GM12878 (cell line): ENCODE results near the gene RASSF8. TPM values are rescaled to one million over a fixed set of nuclear protein-coding genes. Genes with fewer than 3 reads are reported as not detected.

Source experiments
- ATAC-seq: fragments of 200-7000 bp; cut with Tn5 transposase; 3 replicates; pipeline ENCODE4 v1.9.1; 2020; ENCODE audit warnings: mild to moderate bottlenecking, moderate library complexity
- BruUV-seq: library from RNA; stranded (reverse); fragments of 400-500 nt; replicated peaks from 2 replicates; lab custom pipeline; 2021; lab: Mats Ljungman, UMichigan
- CTCF ChIA-PET: fragments of 300-600 bp; sonication (Branson Sonifier 250); formaldehyde crosslinking; extraction: SDS; loops from one replicate; lab custom pipeline; 2021; ENCODE audit warnings: inconsistent platforms; lab: Yijun Ruan, JAX
- POLR2A ChIA-PET: fragments of 350-600 bp; formaldehyde crosslinking; extraction: SDS; loops from one replicate; lab custom pipeline; 2021; ENCODE audit warnings: inconsistent platforms; lab: Charles Lee
- RAD21 ChIA-PET: fragments of 300-600 bp; sonication (Branson Sonifier 250); formaldehyde crosslinking; loops from one replicate; lab custom pipeline; 2023; ENCODE audit warnings: antibody characterized with exemption; ENCODE audit not compliant: unreplicated experiment; lab: Charles Lee
- SMC1A ChIA-PET: fragments of 300-600 bp; sonication (Branson Sonifier 250); formaldehyde crosslinking; loops from one replicate; lab custom pipeline; 2023; ENCODE audit not compliant: unreplicated experiment, uncharacterized antibody; lab: Charles Lee
- DNase-seq: peaks from one replicate; pipeline ENCODE4 v3.0.0-alpha.2; 2011; ENCODE audit warnings: low read depth, low spot score
- FAIRE-seq: peaks from 3 replicates; lab custom pipeline; 2011; peaks lifted over from hg19 to GRCh38; lab: Jason Lieb, UNC
- H2AFZ ChIP-seq: 2 replicates; pipeline ENCODE4 v1.6.0; 2011; ENCODE audit warnings: low read depth, low read length, control low read depth; ENCODE audit not compliant: control insufficient read depth
- H3K27ac ChIP-seq: 2 replicates; pipeline ENCODE4 v1.5.1; 2011; ENCODE audit warnings: control low read depth; ENCODE audit not compliant: control insufficient read depth, insufficient read depth
- H3K27me3 ChIP-seq, 2 experiments: replicated peaks in 1 of 2; 2 replicates each; pipeline versions ENCODE4 v1.6.0 to v1.6.1; 2011; ENCODE audit warnings: low read length in 1 of 2; ENCODE audit not compliant: control insufficient read depth in 2 of 2, insufficient read depth in 2 of 2
- H3K36me3 ChIP-seq, 2 experiments: 2 replicates each; pipeline ENCODE4 v1.5.1; 2011; ENCODE audit warnings: low read length in 1 of 2; ENCODE audit not compliant: control insufficient read depth in 2 of 2, insufficient read depth in 2 of 2
- H3K4me1 ChIP-seq: 2 replicates; pipeline ENCODE4 v1.6.1; 2011; ENCODE audit warnings: mild to moderate bottlenecking, low read length, moderate library complexity, mixed read lengths; ENCODE audit not compliant: control insufficient read depth, insufficient read depth
- H3K4me2 ChIP-seq: 2 replicates; pipeline ENCODE4 v1.6.0; 2011; ENCODE audit warnings: control low read depth; ENCODE audit not compliant: control insufficient read depth, insufficient read depth
- H3K4me3 ChIP-seq: fragments of 200-600 bp; sonication (generic); 2 replicates; pipeline ENCODE4 v1.5.1; 2016
- H3K79me2 ChIP-seq: 2 replicates; pipeline ENCODE4 v1.6.0; 2011; ENCODE audit warnings: low read length; ENCODE audit not compliant: control insufficient read depth, insufficient read depth
- H3K9ac ChIP-seq: 2 replicates; pipeline ENCODE4 v1.8.0; 2011; ENCODE audit warnings: low read length, control low read depth, mixed read lengths; ENCODE audit not compliant: control insufficient read depth, insufficient read depth
- H3K9me3 ChIP-seq: replicated peaks from 3 replicates; pipeline ENCODE4 v1.5.1; 2011; ENCODE audit warnings: mild to moderate bottlenecking, low read length; ENCODE audit not compliant: control insufficient read depth, insufficient read depth
- H4K20me1 ChIP-seq: 2 replicates; pipeline ENCODE4 v1.6.0; 2011; ENCODE audit not compliant: control insufficient read depth, insufficient read depth
- ATF7 ChIP-seq: fragments of 450-650 bp; IDR thresholded peaks from 2 replicates; pipeline ENCODE4 v1.6.1; 2016; ENCODE audit warnings: low read depth, mild to moderate bottlenecking
- BHLHE40 ChIP-seq, 2 experiments: fragments of 450-650 bp in 1 of 2; IDR thresholded peaks; 2 replicates each; pipeline ENCODE4 v1.6.1; 2011 to 2017; ENCODE audit warnings: low read depth in 2 of 2, borderline replicate concordance in 1 of 2, improper control_type of control experiment in 1 of 2, low read length in 1 of 2, mild to moderate bottlenecking in 1 of 2
- CREB1 ChIP-seq: IDR thresholded peaks from 2 replicates; pipeline ENCODE4 v1.6.1; 2012; ENCODE audit warnings: low read depth, mild to moderate bottlenecking, inconsistent platforms
- E2F8 ChIP-seq: fragments of 450-650 bp; IDR thresholded peaks from 2 replicates; pipeline ENCODE4 v1.6.1; 2018; ENCODE audit warnings: mild to moderate bottlenecking, low read depth, moderate library complexity; ENCODE audit not compliant: partially characterized antibody
- HCFC1 ChIP-seq: fragments of 150-350 bp; IDR thresholded peaks from 2 replicates; pipeline ENCODE4 v1.6.1; 2014; ENCODE audit warnings: low read length
- MEF2B ChIP-seq: fragments of 450-650 bp; IDR thresholded peaks from 2 replicates; pipeline ENCODE4 v1.6.1; 2018; ENCODE audit warnings: mild to moderate bottlenecking, moderate library complexity; ENCODE audit not compliant: partially characterized antibody, poor library complexity, severe bottlenecking
- NFXL1 ChIP-seq: fragments of 450-650 bp; IDR thresholded peaks from 2 replicates; pipeline ENCODE4 v1.6.1; 2017; ENCODE audit warnings: antibody characterized with exemption, mild to moderate bottlenecking, borderline replicate concordance
- PKNOX1 ChIP-seq: fragments of 450-650 bp; IDR thresholded peaks from 2 replicates; pipeline ENCODE4 v1.6.1; 2016; ENCODE audit warnings: mild to moderate bottlenecking
- POLR2A ChIP-seq: IDR thresholded peaks from 2 replicates; pipeline ENCODE4 v1.6.1; 2011; ENCODE audit warnings: low read depth, mild to moderate bottlenecking, low read length
- POLR2AphosphoS5 ChIP-seq: IDR thresholded peaks from 2 replicates; pipeline ENCODE4 v1.6.1; 2011; ENCODE audit warnings: mild to moderate bottlenecking, low read length, inconsistent platforms
- RAD21 ChIP-seq: IDR thresholded peaks from 2 replicates; pipeline ENCODE4 v1.6.1; 2011; ENCODE audit warnings: mild to moderate bottlenecking, low read depth, low read length, moderate library complexity; ENCODE audit not compliant: insufficient read depth
- RBBP5 ChIP-seq: fragments of 200-600 bp; sonication (generic); conservative IDR thresholded peaks from 2 replicates; pipeline ENCODE4 v1.6.1; 2016
- RELA ChIP-seq: fragments of 450-650 bp; IDR thresholded peaks from 2 replicates; pipeline ENCODE4 v1.8.0; 2014; ENCODE audit warnings: borderline replicate concordance; ENCODE audit not compliant: partially characterized antibody
- REST ChIP-seq: IDR thresholded peaks from 2 replicates; pipeline ENCODE4 v1.6.1; 2012; ENCODE audit warnings: mild to moderate bottlenecking, low read depth, low read length
- SIN3A ChIP-seq: IDR thresholded peaks from 2 replicates; pipeline ENCODE4 v1.6.1; 2012; ENCODE audit warnings: low read depth, low read length, improper control_type of control experiment
- SPI1 ChIP-seq: IDR thresholded peaks from 2 replicates; pipeline ENCODE4 v1.6.1; 2011; ENCODE audit warnings: low read depth, mild to moderate bottlenecking, low read length, moderate library complexity, borderline replicate concordance; ENCODE audit not compliant: insufficient read depth
- SUZ12 ChIP-seq: fragments of 200-600 bp; sonication (generic); IDR thresholded peaks from one replicate; pipeline ENCODE4 v1.6.1; 2018; ENCODE audit warnings: antibody characterized with exemption, mild to moderate bottlenecking; ENCODE audit not compliant: unreplicated experiment
- TCF12 ChIP-seq: IDR thresholded peaks from 2 replicates; pipeline ENCODE4 v1.6.1; 2011; ENCODE audit warnings: low read depth, mild to moderate bottlenecking, low read length
- USF2 ChIP-seq: IDR thresholded peaks from 2 replicates; pipeline ENCODE4 v1.6.1; 2011; ENCODE audit warnings: low read depth, low read length, improper control_type of control experiment, borderline replicate concordance
- in situ Hi-C: fragments of 300-500 bp; cut with MboI; formaldehyde crosslinking; loops from 9 replicates; pipeline ENCODE4 v1.14.3; 2018; ENCODE audit warnings: mixed read lengths
- intact Hi-C: fragments of 100-400 bp; cut with micrococcal nuclease; formaldehyde crosslinking; loops from one replicate; pipeline ENCODE4 v1.14.2; 2022; ENCODE audit not compliant: unreplicated experiment
- polyA plus RNA-seq, 11 experiments: library from polyadenylated mRNA; depleted of rRNA in 4 of 11; unstranded in 6 of 11; stranded (reverse) in 5 of 11; fragments of >200 nt; fragmentation: Nextera tagmentation in 4 of 11; fragmentation: Illumina TruSeq in 1 of 11; extraction: Ambion mirVana in 4 of 11; extraction: Trizol in 1 of 11; gene quantifications; 1 replicate in 1 of 11; 2 replicates in 10 of 11; pipeline versions ENCODE4 v1.2.1 to v1.2.3, GENCODE V29; 2011 to 2016; ENCODE audit warnings: inconsistent platforms in 2 of 11, missing spikeins in 2 of 11, low read depth in 1 of 11
- total RNA-seq, 4 experiments: library from RNA; depleted of rRNA in 3 of 4; stranded (reverse); fragments of >200 nt in 3 of 4; fragmentation: Illumina TruSeq in 1 of 4; extraction: Trizol in 1 of 4; gene quantifications; 2 replicates each; pipeline versions ENCODE4 v1.2.1 to v1.2.3, GENCODE V29; 2013 to 2021

The RASSF8 gene
- total and polyA plus RNA-seq, 10 of the 15 experiments (the other 5 are each of a cell fraction or from before 2014, with no cell fraction given): 0.06 to 0.18 (median 0.08) TPM; not detected in 6

GRCh38 chr12:26044007-26044394 is 85.5 kb downstream of the RASSF8 start:
- in situ Hi-C loops (no loop called here), intact Hi-C loops (no loop called here)
- H2AFZ ChIP-seq: no peak overlapping the region
- RAD21 ChIA-PET: no interaction called here
- CTCF ChIA-PET: interaction anchor here (0.9 kb wide), 1 partner anchor 45 kb away, joined by 3 read pairs; no protein-coding TSS in a partner anchor
- H3K9ac ChIP-seq: no peak overlapping the region
- no peak overlapping the region for H3K4me2 ChIP-seq
- no TSS peak for BruUV-seq
- H3K79me2 ChIP-seq: no peaks in the 10 kb centered on the region
- no peaks in the 10 kb centered on the region for H3K4me1 ChIP-seq
- H4K20me1 ChIP-seq: no peaks in the 10 kb centered on the region
- FAIRE-seq (no peak), DNase-seq (no peak), ATAC-seq (no peak)
- no peak overlapping the region for H3K4me3 ChIP-seq
- no peaks in the 10 kb centered on the region for H3K9me3 ChIP-seq
- H3K27me3 ChIP-seq: no peaks in the 10 kb centered on the region
- no peak for TF ChIP-seq REST
- no peak for TF ChIP-seq ATF7
- no peak for TF ChIP-seq HCFC1
- TF ChIP-seq POLR2AphosphoS5: no peak
- no peak for TF ChIP-seq USF2
- TF ChIP-seq MEF2B: no peak
- no peak for TF ChIP-seq PKNOX1
- TF ChIP-seq SUZ12: no peak
- TF ChIP-seq RAD21: no peak
- TF ChIP-seq BHLHE40 (IDR thresholded peaks at IDR 0.05; ENCODE audit: borderline replicate concordance in 1 of 2, low read depth in 2 of 2, low read length in 1 of 2): no peak
- no peak for TF ChIP-seq NFXL1
- TF ChIP-seq TCF12: no peak
- no peak for TF ChIP-seq RBBP5
- no peak for TF ChIP-seq E2F8
- TF ChIP-seq CREB1: no peak
- TF ChIP-seq SPI1: no peak
- TF ChIP-seq POLR2A: no peak
- no peak for TF ChIP-seq RELA
- TF ChIP-seq SIN3A: no peak
- POLR2A ChIA-PET: no interaction called here
- SMC1A ChIA-PET: no interaction called here
- H3K36me3 ChIP-seq: no peaks in the 10 kb centered on the region
- no peak overlapping the region for H3K27ac ChIP-seq
